Smooth muscle cell (in vitro differentiated cells): ENCODE measurements around the gene IL17C. TPM values are rescaled to one million over a fixed set of nuclear protein-coding genes. Genes with fewer than 3 reads are reported as not detected.

ENCODE experiments used
- DNase-seq: peaks from one replicate; lab custom pipeline; 2025; ENCODE audit not compliant: unreplicated experiment; lab: John Stamatoyannopoulos, UW
- H2AFZ ChIP-seq: fragments of 200-600 bp; sonication (generic); 2 replicates; pipeline ENCODE4 v1.6.0; 2016; ENCODE audit warnings: antibody characterized with exemption, low read depth, mild to moderate bottlenecking
- H3F3A ChIP-seq: fragments of 200-600 bp; sonication (generic); 2 replicates; pipeline ENCODE4 v1.6.0; 2017; ENCODE audit warnings: antibody characterized with exemption, low read depth
- H3K27ac ChIP-seq: fragments of 200-600 bp; sonication (generic); 2 replicates; pipeline ENCODE4 v1.5.1; 2016; ENCODE audit warnings: low read depth, mild to moderate bottlenecking
- H3K27me3 ChIP-seq: fragments of 200-600 bp; sonication (generic); 2 replicates; pipeline ENCODE4 v1.6.1; 2016; ENCODE audit warnings: low read depth, mild to moderate bottlenecking
- H3K36me3 ChIP-seq: fragments of 200-600 bp; sonication (generic); 2 replicates; pipeline ENCODE4 v1.5.1; 2016; ENCODE audit warnings: low read depth
- H3K4me1 ChIP-seq: fragments of 200-600 bp; sonication (generic); 2 replicates; pipeline ENCODE4 v1.5.1; 2016; ENCODE audit warnings: low read depth
- H3K4me2 ChIP-seq: fragments of 200-600 bp; sonication (generic); 2 replicates; pipeline ENCODE4 v1.6.0; 2016; ENCODE audit warnings: mild to moderate bottlenecking
- H3K4me3 ChIP-seq: fragments of 200-600 bp; sonication (generic); 2 replicates; pipeline ENCODE4 v1.5.1; 2016; ENCODE audit warnings: mild to moderate bottlenecking
- H3K79me2 ChIP-seq: fragments of 200-600 bp; sonication (generic); 2 replicates; pipeline ENCODE4 v1.6.0; 2016; ENCODE audit warnings: low read depth, mild to moderate bottlenecking
- H3K9ac ChIP-seq: fragments of 200-600 bp; sonication (generic); 2 replicates; pipeline ENCODE4 v1.6.0; 2016; ENCODE audit warnings: low read depth
- H3K9me3 ChIP-seq: fragments of 200-600 bp; sonication (generic); replicated peaks from 2 replicates; pipeline ENCODE4 v1.5.1; 2016; ENCODE audit warnings: low read depth
- H4K20me1 ChIP-seq: fragments of 200-600 bp; sonication (generic); 2 replicates; pipeline ENCODE4 v1.6.0; 2016; ENCODE audit warnings: low read depth
- WGBS: methylation state at CpG from one replicate; pipeline ENCODE4 v1.1.7; 2016; ENCODE audit warnings: low lambda C conversion rate; 5-methylcytosine and 5-hydroxymethylcytosine counted together
- polyA plus RNA-seq: library from polyadenylated mRNA; unstranded; fragments of >200 nt; fragmentation: Nextera tagmentation; extraction: Ambion mirVana; gene quantifications from 2 replicates; pipeline ENCODE4 v1.2.1, GENCODE V29; 2016
- total RNA-seq: library from RNA; depleted of rRNA; stranded (reverse); fragments of >200 nt; gene quantifications from 2 replicates; pipeline ENCODE4 v1.2.3, GENCODE V29; 2014
- TF ChIP-seq, protein P1 (sequence below): fragments of 200-600 bp; sonication (generic); IDR thresholded peaks from 2 replicates; pipeline ENCODE4 v1.5.1; 2017; ENCODE audit warnings: borderline replicate concordance, mild to moderate bottlenecking, antibody characterized with exemption; ENCODE audit not compliant: insufficient read depth, poor library complexity, severe bottlenecking

IL17C gene
- total and polyA plus RNA-seq, 2 experiments from 2014 or later = not detected

DNA sequence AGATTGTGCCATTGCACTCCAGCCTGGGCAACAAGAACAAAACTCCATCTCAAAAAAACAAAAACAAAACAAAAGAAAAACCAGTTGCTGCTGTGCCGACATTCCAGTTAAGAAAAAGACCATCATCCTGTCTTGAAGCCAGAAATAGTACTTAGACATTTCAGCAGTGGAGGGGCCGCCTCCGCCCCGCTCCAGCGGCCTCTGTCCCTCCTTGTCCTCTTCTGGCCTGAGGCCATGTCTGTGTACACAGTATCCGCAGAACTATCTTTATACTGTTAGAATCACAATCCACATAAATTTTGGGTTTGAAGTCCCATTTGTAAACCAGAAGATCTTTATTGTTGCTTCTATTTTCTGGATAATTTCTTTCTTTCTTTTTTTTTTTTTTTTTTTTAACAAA, 43.3 kb upstream of the IL17C start:
- Histone ChIP-seq H4K20me1 (peaks cover 72% of the 10 kb centered on the region), H3K9ac (no peak overlapping the region), H2AFZ (no peak overlapping the region), H3K27me3 (no peaks in the 10 kb centered on the region), H3K9me3 (no peaks in the 10 kb centered on the region), H3K36me3 (peaks cover 7% of the 10 kb centered on the region), H3K4me2 (no peak overlapping the region), H3K4me1 (no peaks in the 10 kb centered on the region), H3F3A (no peaks in the 10 kb centered on the region), H3K27ac (no peak overlapping the region), H3K4me3 (no peak overlapping the region), H3K79me2 (peaks cover 6% of the 10 kb centered on the region)
- WGBS = 97% methylated on average over 6 of the region's 6 CpGs
- DNase-seq = no peak
- TF ChIP-seq, protein P1, sequence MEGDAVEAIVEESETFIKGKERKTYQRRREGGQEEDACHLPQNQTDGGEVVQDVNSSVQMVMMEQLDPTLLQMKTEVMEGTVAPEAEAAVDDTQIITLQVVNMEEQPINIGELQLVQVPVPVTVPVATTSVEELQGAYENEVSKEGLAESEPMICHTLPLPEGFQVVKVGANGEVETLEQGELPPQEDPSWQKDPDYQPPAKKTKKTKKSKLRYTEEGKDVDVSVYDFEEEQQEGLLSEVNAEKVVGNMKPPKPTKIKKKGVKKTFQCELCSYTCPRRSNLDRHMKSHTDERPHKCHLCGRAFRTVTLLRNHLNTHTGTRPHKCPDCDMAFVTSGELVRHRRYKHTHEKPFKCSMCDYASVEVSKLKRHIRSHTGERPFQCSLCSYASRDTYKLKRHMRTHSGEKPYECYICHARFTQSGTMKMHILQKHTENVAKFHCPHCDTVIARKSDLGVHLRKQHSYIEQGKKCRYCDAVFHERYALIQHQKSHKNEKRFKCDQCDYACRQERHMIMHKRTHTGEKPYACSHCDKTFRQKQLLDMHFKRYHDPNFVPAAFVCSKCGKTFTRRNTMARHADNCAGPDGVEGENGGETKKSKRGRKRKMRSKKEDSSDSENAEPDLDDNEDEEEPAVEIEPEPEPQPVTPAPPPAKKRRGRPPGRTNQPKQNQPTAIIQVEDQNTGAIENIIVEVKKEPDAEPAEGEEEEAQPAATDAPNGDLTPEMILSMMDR = no peak

DNA sequence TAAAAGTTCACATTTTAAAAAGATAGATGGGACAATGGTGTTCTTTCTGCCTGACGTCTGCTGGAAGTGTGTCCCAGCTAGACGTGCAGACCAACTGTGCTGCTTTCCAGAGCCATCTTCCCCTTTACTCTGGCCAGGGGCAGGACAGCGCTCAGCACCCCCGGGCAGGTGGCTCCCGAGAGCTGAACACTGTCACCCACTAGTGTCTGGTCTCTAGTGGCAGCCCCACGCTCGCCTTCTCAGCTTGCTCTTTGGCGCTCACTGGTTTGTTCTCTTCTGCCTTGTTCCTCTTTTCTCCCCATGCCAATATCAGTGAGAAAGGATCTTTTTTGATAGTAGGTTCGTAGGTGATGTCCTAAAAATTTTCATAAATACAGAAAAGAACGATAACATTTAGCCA, 42.5 kb upstream of the IL17C start:
- H3K36me3 ChIP-seq = peaks cover 12% of the 10 kb centered on the region

DNA sequence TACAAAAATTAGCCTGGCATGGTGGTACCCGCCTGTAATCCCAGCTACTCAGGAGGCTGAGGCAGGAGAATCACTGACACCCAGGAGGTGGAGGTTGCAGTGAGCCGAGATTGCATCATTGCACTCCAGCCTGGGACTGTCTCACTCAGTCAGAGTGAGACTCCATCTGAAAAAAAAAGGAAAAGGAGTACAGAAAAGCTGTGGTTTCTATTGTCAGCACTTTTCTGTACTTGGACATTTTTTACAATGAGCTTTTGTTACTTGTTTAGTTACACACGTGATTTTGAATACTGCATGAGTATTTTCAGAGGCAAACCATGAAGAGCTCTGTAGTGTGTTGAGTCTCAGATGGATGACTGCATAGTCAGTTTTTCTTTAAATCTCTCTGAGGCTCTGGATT, 41.9 kb upstream of the IL17C start:
- no peaks in the 10 kb centered on the region for H3K9me3 ChIP-seq
- WGBS = 93% methylated on average over 3 of the region's 3 CpGs
- H3K27ac ChIP-seq = no peak overlapping the region
- H3K27me3 ChIP-seq = no peaks in the 10 kb centered on the region
- H4K20me1 ChIP-seq = peaks cover 78% of the 10 kb centered on the region
- no peaks in the 10 kb centered on the region for H3K4me1 ChIP-seq
- H3K4me3 ChIP-seq = no peak overlapping the region
- peaks cover 6% of the 10 kb centered on the region for H3K79me2 ChIP-seq
- H3F3A ChIP-seq = no peaks in the 10 kb centered on the region
- peaks cover 13% of the 10 kb centered on the region for H3K36me3 ChIP-seq
- no peak for DNase-seq
- no peak overlapping the region for H3K9ac ChIP-seq
- TF ChIP-seq, protein P1 = no peak
- no peak overlapping the region for H2AFZ ChIP-seq
- no peak overlapping the region for H3K4me2 ChIP-seq

More for the DNA sequence above, 42.5 kb upstream of the IL17C start:
- peaks cover 6% of the 10 kb centered on the region for H3K79me2 ChIP-seq
- no peak overlapping the region for H3K9ac ChIP-seq
- no peaks in the 10 kb centered on the region for H3K9me3 ChIP-seq
- H2AFZ ChIP-seq = no peak overlapping the region
- no peaks in the 10 kb centered on the region for H3F3A ChIP-seq
- no peaks in the 10 kb centered on the region for H3K4me1 ChIP-seq
- TF ChIP-seq, protein P1 = no peak
- H3K4me2 ChIP-seq = no peak overlapping the region
- H3K4me3 ChIP-seq = no peak overlapping the region
- DNase-seq = no peak
- H3K27ac ChIP-seq = no peak overlapping the region
- H4K20me1 ChIP-seq = peaks cover 74% of the 10 kb centered on the region
- 95% methylated on average over 10 of the region's 10 CpGs for WGBS
- no peaks in the 10 kb centered on the region for H3K27me3 ChIP-seq

DNA sequence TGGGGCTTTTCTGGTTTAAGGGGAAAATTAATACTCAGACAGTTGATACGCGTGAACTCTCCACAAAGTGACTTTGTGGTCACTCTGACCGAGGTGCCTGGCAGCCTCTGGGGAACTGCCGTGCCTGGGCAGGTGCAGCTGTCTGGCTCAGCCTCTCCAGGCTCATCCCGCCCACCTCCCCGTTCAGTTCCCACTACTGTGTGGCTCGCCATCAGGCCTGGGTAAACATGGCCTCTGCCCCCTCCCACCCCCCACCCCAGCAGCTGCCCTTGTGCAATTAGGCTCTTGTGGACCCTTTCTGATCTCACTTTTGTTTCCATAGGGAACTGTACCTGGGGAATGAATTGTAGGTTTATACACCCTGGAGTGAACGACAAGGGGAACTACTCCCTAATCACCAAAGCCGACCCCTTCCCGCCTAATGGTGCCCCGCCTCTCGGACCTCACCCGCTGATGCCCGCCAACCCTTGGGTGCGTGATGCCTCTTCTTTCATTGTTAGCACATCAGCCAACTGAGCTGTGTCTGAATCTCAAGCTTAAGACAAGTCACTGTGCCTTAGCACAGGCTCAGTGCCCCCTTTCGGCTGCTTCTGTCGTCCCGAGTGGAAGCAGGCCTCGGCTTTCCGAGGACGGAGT, 40.4 kb upstream of the IL17C start:
- H3K9ac ChIP-seq = no peak overlapping the region

More for the DNA sequence above, 40.4 kb upstream of the IL17C start:
- H2AFZ ChIP-seq = no peak overlapping the region
- H3F3A ChIP-seq = no peaks in the 10 kb centered on the region
- peaks cover 13% of the 10 kb centered on the region for H3K36me3 ChIP-seq
- no peak overlapping the region for H3K4me2 ChIP-seq
- DNase-seq = no peak
- TF ChIP-seq, protein P1 = no peak
- no peak overlapping the region for H3K27ac ChIP-seq
- no peak overlapping the region for H3K4me3 ChIP-seq
- peaks cover 6% of the 10 kb centered on the region for H3K79me2 ChIP-seq
- no peaks in the 10 kb centered on the region for H3K27me3 ChIP-seq
- no peaks in the 10 kb centered on the region for H3K9me3 ChIP-seq
- WGBS = 94% methylated on average over 21 of the region's 21 CpGs
- no peaks in the 10 kb centered on the region for H3K4me1 ChIP-seq
- peaks cover 79% of the 10 kb centered on the region for H4K20me1 ChIP-seq
